ENCODE measurements around the gene VGLL2.

The VGLL2 gene

GRCh38 chr6:117227245-117227962, 38.0 kb upstream of the VGLL2 start:
- H3K4me2 ChIP-seq (ENCODE audit: low read length) = no peak overlapping the region
- no peak overlapping the region for H2AFZ ChIP-seq (ENCODE audit: low read length)
- H3K9me3 ChIP-seq (ENCODE audit: low read length) = no peaks in the 10 kb centered on the region
- no peaks in the 10 kb centered on the region for H3K79me2 ChIP-seq (ENCODE audit: insufficient read depth, low read length)
- H3F3A ChIP-seq (ENCODE audit: insufficient read depth, low read length) = no peaks in the 10 kb centered on the region
- H4K20me1 ChIP-seq (ENCODE audit: insufficient read depth, low read length) = no peaks in the 10 kb centered on the region
- H3K27me3 ChIP-seq (ENCODE audit: insufficient read depth, low read length) = no peaks in the 10 kb centered on the region
- H3K4me1 ChIP-seq (ENCODE audit: insufficient read depth, low read length, severe bottlenecking) = no peaks in the 10 kb centered on the region
- no peak overlapping the region for H3K4me3 ChIP-seq (ENCODE audit: low read depth, low read length, poor library complexity, severe bottlenecking)
- H3K27ac ChIP-seq (ENCODE audit: low read depth, low read length, poor library complexity, severe bottlenecking) = no peak overlapping the region
- H3K9ac ChIP-seq (ENCODE audit: low read length) = no peak overlapping the region
- TF ChIP-seq EZH2 (IDR thresholded peaks at IDR 0.05; ENCODE audit: borderline replicate concordance, low read length) (no peak), CTCF (IDR thresholded peaks at IDR 0.05; ENCODE audit: low read length) (no peak)
- H3K9me2 ChIP-seq (ENCODE audit: low read depth, low read length) = no peaks in the 10 kb centered on the region
- H3K36me3 ChIP-seq (ENCODE audit: insufficient read depth, low read length) = no peaks in the 10 kb centered on the region

GRCh38 chr6:117228202-117228601, 37.2 kb upstream of the VGLL2 start:
- no peak overlapping the region for H3K9ac ChIP-seq (ENCODE audit: low read length)
- no peak overlapping the region for H3K27ac ChIP-seq (ENCODE audit: low read depth, low read length, poor library complexity, severe bottlenecking)
- H3K4me1 ChIP-seq (ENCODE audit: insufficient read depth, low read length, severe bottlenecking) = no peaks in the 10 kb centered on the region
- H3K79me2 ChIP-seq (ENCODE audit: insufficient read depth, low read length) = no peaks in the 10 kb centered on the region
- H3K9me2 ChIP-seq (ENCODE audit: low read depth, low read length) = no peaks in the 10 kb centered on the region
- no peak overlapping the region for H2AFZ ChIP-seq (ENCODE audit: low read length)
- TF ChIP-seq CTCF (IDR thresholded peaks at IDR 0.05; ENCODE audit: low read length) (no peak), EZH2 (IDR thresholded peaks at IDR 0.05; ENCODE audit: borderline replicate concordance, low read length) (no peak)
- no peaks in the 10 kb centered on the region for H3K36me3 ChIP-seq (ENCODE audit: insufficient read depth, low read length)
- H4K20me1 ChIP-seq (ENCODE audit: insufficient read depth, low read length) = no peaks in the 10 kb centered on the region
- H3K4me2 ChIP-seq (ENCODE audit: low read length) = no peak overlapping the region
- no peaks in the 10 kb centered on the region for H3K9me3 ChIP-seq (ENCODE audit: low read length)
- no peaks in the 10 kb centered on the region for H3F3A ChIP-seq (ENCODE audit: insufficient read depth, low read length)
- H3K4me3 ChIP-seq (ENCODE audit: low read depth, low read length, poor library complexity, severe bottlenecking) = no peak overlapping the region
- H3K27me3 ChIP-seq (ENCODE audit: insufficient read depth, low read length) = no peaks in the 10 kb centered on the region

- Histone ChIP-seq H3K27me3 (ENCODE audit: insufficient read depth, low read length) (no peaks in the 10 kb centered on the region), H3K4me2 (ENCODE audit: low read length) (no peak overlapping the region), H3K9ac (ENCODE audit: low read length) (no peak overlapping the region), H3F3A (ENCODE audit: insufficient read depth, low read length) (no peaks in the 10 kb centered on the region), H3K79me2 (ENCODE audit: insufficient read depth, low read length) (no peaks in the 10 kb centered on the region), H3K9me2 (ENCODE audit: low read depth, low read length) (no peaks in the 10 kb centered on the region), H2AFZ (ENCODE audit: low read length) (no peak overlapping the region), H3K9me3 (ENCODE audit: low read length) (no peaks in the 10 kb centered on the region), H4K20me1 (ENCODE audit: insufficient read depth, low read length) (no peaks in the 10 kb centered on the region), H3K4me1 (ENCODE audit: insufficient read depth, low read length, severe bottlenecking) (no peaks in the 10 kb centered on the region), H3K27ac (ENCODE audit: low read depth, low read length, poor library complexity, severe bottlenecking) (no peak overlapping the region), H3K36me3 (ENCODE audit: insufficient read depth, low read length) (no peaks in the 10 kb centered on the region), H3K4me3 (ENCODE audit: low read depth, low read length, poor library complexity, severe bottlenecking) (no peak overlapping the region)
- TF ChIP-seq CTCF (IDR thresholded peaks at IDR 0.05; ENCODE audit: low read length) (no peak), EZH2 (IDR thresholded peaks at IDR 0.05; ENCODE audit: borderline replicate concordance, low read length) (no peak)
Measured at GRCh38 chr6:117229870-117230269, 35.5 kb upstream of the VGLL2 start.
